ENCODE results near the gene ZNF578.
"Not testable (repeated sequence)": the region's sequence is repeated elsewhere in the genome, so short reads cannot be mapped to it uniquely, and the experiment has no call there.

ZNF578 gene

GRCh38 chr19:52453324-52454094 is at the start of gene ZNF578:
Gene ZNF578, plus strand, starts transcription at chr19:52453553. Its CDS starts 48,293 bp downstream, at chr19:52501846.
- peak in 54 of 56 donors; percentile 3 to 90 (median 65) for DNase-seq

GRCh38 chr19:52410276-52410675 is 43.1 kb upstream of the ZNF578 start:
- DNase-seq: no peak

- no peak for DNase-seq
Observed at GRCh38 chr19:52415711-52416110, 37.6 kb upstream of the ZNF578 start.

- DNase-seq: no peak
Observed at GRCh38 chr19:52428937-52429336, 24.4 kb upstream of the ZNF578 start, which contains the start of gene ZNF534. Gene ZNF534, plus strand, starts transcription at chr19:52429148. Its CDS starts 2,327 bp downstream, at chr19:52431475.

GRCh38 chr19:52442179-52442578 is 11.2 kb upstream of the ZNF578 start:
- no peak for DNase-seq

GRCh38 chr19:52444506-52444905 is 8.8 kb upstream of the ZNF578 start:
- DNase-seq: no peak

GRCh38 chr19:52451241-52451640 is 2.1 kb upstream of the ZNF578 start:
- no peak for DNase-seq

- DNase-seq: no peak
Observed at GRCh38 chr19:52464798-52465470, 11.6 kb downstream of the ZNF578 start.

GRCh38 chr19:52473655-52474350 is 20.4 kb downstream of the ZNF578 start:
- DNase-seq: no peak

- DNase-seq: no peak
Observed at GRCh38 chr19:52474351-52475127, 21.2 kb downstream of the ZNF578 start.

- not testable (repeated sequence) for DNase-seq
Observed at GRCh38 chr19:52484111-52484743, 30.9 kb downstream of the ZNF578 start.

GRCh38 chr19:52485064-52485463 is 31.7 kb downstream of the ZNF578 start:
- not testable (repeated sequence) for DNase-seq

GRCh38 chr19:52485561-52486240 is 32.3 kb downstream of the ZNF578 start:
- not testable (repeated sequence) for DNase-seq

- DNase-seq: no peak
Observed at GRCh38 chr19:52492201-52492993, 39.0 kb downstream of the ZNF578 start.

GRCh38 chr19:52492994-52493470 is 39.7 kb downstream of the ZNF578 start:
- DNase-seq: no peak

GRCh38 chr19:52494518-52494917 is 41.2 kb downstream of the ZNF578 start:
- no peak for DNase-seq

GRCh38 chr19:52498571-52498970 is 45.2 kb downstream of the ZNF578 start:
- no peak for DNase-seq

GRCh38 chr19:52500474-52500873 is 47.1 kb downstream of the ZNF578 start:
- not testable (repeated sequence) for DNase-seq

GRCh38 chr19:52500991-52501390 is 47.6 kb downstream of the ZNF578 start:
- not testable (repeated sequence) for DNase-seq

Data from nucleus accumbens (tissue), 56 donors.